ENCODE measurements around the gene DDX3Y.

DDX3Y gene

GRCh38 chrY:12904618-12905516 lies at the start of gene DDX3Y:
DDX3Y (plus strand) TSS chrY:12904868; CDS start chrY:12904937, 69 bp downstream.
- DNase-seq: no peak

- no peak for DNase-seq
Observed at GRCh38 chrY:12855791-12856275, 48.8 kb upstream of the DDX3Y start.

- no peak for DNase-seq
Observed at GRCh38 chrY:12867960-12868359, 36.7 kb upstream of the DDX3Y start.

- DNase-seq: no peak
Observed at GRCh38 chrY:12896973-12897372, 7.7 kb upstream of the DDX3Y start.

DNA sequence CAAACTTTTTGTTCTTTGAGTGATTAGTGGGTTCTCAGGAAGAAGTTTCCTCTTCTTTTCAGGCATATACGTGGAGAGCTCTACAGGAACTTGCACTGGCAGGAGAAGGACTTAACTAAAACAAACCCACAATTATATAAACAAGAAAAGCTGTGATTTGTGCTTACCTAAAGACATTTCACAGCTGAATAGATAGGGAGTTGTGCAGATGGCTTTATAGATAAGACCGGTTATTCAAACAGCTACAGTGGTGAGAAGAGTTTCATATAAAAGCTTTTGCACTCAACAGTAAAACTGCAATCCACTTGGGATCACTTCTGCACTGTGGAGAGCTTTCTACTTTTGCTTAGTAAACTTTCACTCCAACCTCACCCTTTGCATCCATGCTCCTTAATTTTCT lies 6.1 kb upstream of the DDX3Y start:
- no peak for DNase-seq

- no peak for DNase-seq
Observed at GRCh38 chrY:12905517-12905872, 827 bp downstream of the DDX3Y start.

GRCh38 chrY:12905895-12906294 lies 1.2 kb downstream of the DDX3Y start:
- no peak for DNase-seq

- DNase-seq: no peak
Observed at GRCh38 chrY:12913541-12913940, 8.9 kb downstream of the DDX3Y start.

- DNase-seq: no peak
Observed at GRCh38 chrY:12928043-12928442, 23.4 kb downstream of the DDX3Y start.

DNA sequence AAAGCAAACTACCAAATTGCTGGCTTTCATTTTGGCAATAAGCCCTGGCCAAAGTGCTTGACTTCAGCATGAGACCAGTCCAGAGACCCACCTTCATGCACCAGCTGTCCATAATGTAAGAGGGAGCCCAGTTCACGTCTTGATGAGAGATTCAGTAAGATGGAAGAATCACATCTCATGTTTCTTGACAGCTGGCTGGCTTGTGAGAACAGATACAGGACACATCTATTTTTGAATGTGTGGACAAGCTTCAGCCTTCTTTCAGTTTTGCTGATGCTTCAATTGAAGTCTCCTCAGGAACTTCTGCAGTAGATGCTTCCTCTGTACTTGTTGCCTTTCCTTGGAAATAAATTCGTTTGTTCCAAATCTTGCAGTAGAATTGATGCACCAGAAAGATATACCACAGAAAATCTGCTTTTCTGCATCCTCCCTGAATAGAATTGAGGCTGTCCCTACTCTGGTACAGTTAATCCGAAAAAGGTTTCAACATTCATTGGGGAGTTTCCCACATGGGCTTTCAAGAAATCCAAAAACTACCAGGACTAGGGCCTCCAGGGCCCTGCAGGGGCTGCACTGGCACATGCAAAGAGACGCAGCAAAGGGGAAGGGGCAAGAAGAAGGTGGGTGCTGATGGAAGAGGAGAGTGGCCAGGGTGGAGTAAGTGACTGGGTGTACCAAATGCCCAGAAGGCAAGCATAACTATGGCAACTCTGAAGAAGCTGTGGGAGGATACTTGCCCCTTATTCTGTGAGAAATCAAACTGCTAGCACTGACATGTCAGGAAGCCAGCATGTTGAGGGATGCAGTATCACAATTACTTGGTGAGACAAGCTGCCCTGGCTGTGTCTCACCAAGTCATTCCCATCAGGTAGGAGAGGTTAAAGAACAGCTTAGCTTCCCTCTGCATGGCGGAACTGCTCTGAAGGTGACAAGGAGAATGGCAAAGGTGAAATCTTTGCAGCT lies 37.3 kb downstream of the DDX3Y start:
- no peak for DNase-seq

Measured in activated gamma-delta T cell treated with Interleukin-2 at 50 U/mL for 16 hours (primary cell).